Transverse colon (tissue), 4 donors: ENCODE data around the gene JAGN1.

Experiments used
- CTCF ChIP-seq, 5 experiments: fragments of 200-600 bp in 3 of 5; fragments of 450-650 bp in 2 of 5; sonication (generic) in 3 of 5; IDR thresholded peaks; 1 replicate in 2 of 5; 2 replicates in 3 of 5; pipeline ENCODE4 v1.5.1; 2016 to 2017; ENCODE audit warnings: antibody characterized with exemption in 5 of 5, inconsistent platforms in 3 of 5, mild to moderate bottlenecking in 2 of 5, moderate library complexity in 1 of 5
- EP300 ChIP-seq: sonication (generic); formaldehyde crosslinking; IDR thresholded peaks from one replicate; pipeline ENCODE4 v1.6.1; 2017; ENCODE audit warnings: antibody characterized with exemption, low read depth
- POLR2A ChIP-seq: fragments of 450-650 bp; IDR thresholded peaks from one replicate; pipeline ENCODE4 v1.6.1; 2016; ENCODE audit warnings: antibody characterized with exemption, mild to moderate bottlenecking, moderate library complexity
- POLR2AphosphoS5 ChIP-seq, 3 donors: sonication (generic); formaldehyde crosslinking; IDR thresholded peaks; one replicate each; pipeline ENCODE4 v1.6.1; 2016; ENCODE audit warnings: antibody characterized with exemption in 3 of 3

- peak; percentile 48 for TF ChIP-seq POLR2A
- TF ChIP-seq CTCF (IDR thresholded peaks at IDR 0.05), result peak in 3 of 5 experiments; percentile 49 to 54 (median 50)
- no peak for TF ChIP-seq EP300
- TF ChIP-seq POLR2AphosphoS5 (IDR thresholded peaks at IDR 0.05), result peak; percentile 14 to 44 (median 41)
Observed at GRCh38 chr3:9915254-9916141, 25.1 kb downstream of the JAGN1 start.
